Upper lobe of left lung (tissue), 4 donors: Measurements from ENCODE around the gene PATL2.
"Not testable (repeated sequence)": the region's sequence is repeated elsewhere in the genome, so short reads cannot be mapped to it uniquely, and the experiment has no call there.

Source experiments
- CTCF ChIP-seq, 6 experiments: fragments of 450-650 bp in 4 of 6; fragments of 200-600 bp in 2 of 6; sonication (generic) in 2 of 6; IDR thresholded peaks; one replicate each; pipeline ENCODE4 v1.5.1; 2016 to 2019; ENCODE audit warnings: antibody characterized with exemption in 6 of 6
- POLR2A ChIP-seq, 4 donors: fragments of 450-650 bp; IDR thresholded peaks; one replicate each; pipeline ENCODE4 v1.5.1; 2016 to 2017; ENCODE audit warnings: antibody characterized with exemption in 4 of 4, mild to moderate bottlenecking in 2 of 4

DNA sequence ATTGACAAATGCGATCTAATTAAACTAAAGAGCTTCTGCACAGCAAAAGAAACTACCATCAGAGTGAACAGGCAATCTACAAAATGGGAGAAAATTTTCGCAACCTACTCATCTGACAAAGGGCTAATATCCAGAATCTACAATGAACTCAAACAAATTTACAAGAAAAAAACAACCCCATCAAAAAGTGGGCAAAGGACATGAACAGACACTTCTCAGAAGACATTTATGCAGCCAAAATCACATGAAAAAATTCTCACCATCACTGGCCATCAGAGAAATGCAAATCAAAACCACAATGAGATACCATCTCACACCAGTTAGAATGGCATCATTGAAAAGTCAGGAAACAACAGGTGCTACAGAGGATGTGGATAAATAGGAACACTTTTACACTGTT, 32.3 kb upstream of the PATL2 start:
- not testable (repeated sequence) for TF ChIP-seq CTCF, POLR2A (IDR thresholded peaks at IDR 0.05)
